DND-41 (cell line): ENCODE data around the gene MEGF8.

Experiments
- EZH2 ChIP-seq: IDR thresholded peaks from 3 replicates; pipeline ENCODE4 v1.6.1; 2012; ENCODE audit warnings: borderline replicate concordance, low read depth, mild to moderate bottlenecking, moderate library complexity, low read length, inconsistent platforms; ENCODE audit not compliant: severe bottlenecking
- TF ChIP-seq, protein P1 (sequence below): IDR thresholded peaks from 2 replicates; pipeline ENCODE4 v1.5.1; 2012; ENCODE audit warnings: borderline replicate concordance, low read length, moderate library complexity, mild to moderate bottlenecking; ENCODE audit not compliant: poor library complexity, severe bottlenecking; ENCODE audit errors: extremely low read depth

DNA sequence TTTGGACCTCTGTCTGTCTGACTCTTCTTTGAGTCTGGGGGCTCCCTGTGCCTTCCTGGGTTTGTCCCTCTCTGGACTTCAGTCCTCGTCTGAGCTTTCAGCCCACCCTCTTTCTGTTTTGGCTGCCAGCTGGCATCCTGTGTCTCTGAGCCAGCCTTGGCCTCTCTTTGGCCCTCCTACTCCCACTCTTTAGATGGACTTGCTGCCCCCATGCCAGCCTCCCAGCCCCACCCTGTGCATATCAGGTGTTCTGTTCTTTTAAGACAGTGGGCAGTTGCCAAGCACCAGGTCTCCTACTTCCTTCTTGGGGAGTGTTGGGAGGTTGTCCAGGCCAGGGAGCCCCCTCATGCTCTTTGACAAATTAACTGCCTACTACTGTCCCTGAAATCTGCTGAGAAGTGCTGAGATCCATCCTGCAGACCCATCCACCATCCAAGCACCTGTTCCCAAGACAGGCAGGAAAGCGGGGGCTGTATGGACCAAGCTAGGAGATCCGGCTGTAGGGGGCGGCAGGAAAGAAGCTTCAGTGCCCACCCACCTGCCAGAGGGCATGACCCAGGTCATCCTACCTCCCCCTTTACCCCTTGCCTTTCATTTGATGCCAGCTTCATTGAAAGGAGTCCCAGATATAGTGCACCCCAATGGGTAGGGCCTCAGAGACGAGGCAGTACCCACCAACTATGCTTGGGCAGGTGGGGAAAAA is 46.8 kb upstream of the MEGF8 start:
- TF ChIP-seq, protein P1, sequence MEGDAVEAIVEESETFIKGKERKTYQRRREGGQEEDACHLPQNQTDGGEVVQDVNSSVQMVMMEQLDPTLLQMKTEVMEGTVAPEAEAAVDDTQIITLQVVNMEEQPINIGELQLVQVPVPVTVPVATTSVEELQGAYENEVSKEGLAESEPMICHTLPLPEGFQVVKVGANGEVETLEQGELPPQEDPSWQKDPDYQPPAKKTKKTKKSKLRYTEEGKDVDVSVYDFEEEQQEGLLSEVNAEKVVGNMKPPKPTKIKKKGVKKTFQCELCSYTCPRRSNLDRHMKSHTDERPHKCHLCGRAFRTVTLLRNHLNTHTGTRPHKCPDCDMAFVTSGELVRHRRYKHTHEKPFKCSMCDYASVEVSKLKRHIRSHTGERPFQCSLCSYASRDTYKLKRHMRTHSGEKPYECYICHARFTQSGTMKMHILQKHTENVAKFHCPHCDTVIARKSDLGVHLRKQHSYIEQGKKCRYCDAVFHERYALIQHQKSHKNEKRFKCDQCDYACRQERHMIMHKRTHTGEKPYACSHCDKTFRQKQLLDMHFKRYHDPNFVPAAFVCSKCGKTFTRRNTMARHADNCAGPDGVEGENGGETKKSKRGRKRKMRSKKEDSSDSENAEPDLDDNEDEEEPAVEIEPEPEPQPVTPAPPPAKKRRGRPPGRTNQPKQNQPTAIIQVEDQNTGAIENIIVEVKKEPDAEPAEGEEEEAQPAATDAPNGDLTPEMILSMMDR = no peak
- no peak for TF ChIP-seq EZH2
